Rectal smooth muscle tissue (tissue), 1 donor: ENCODE results near the gene GSDME.
"Not testable (repeated sequence)": the region's sequence is repeated elsewhere in the genome, so short reads cannot be mapped to it uniquely, and the experiment has no call there.

ENCODE experiments used
- H3K27ac ChIP-seq: one replicate; pipeline ENCODE4 v1.7.0; 2013; ENCODE audit warnings: low read depth, low read length, inconsistent platforms
- H3K27me3 ChIP-seq: one replicate; pipeline ENCODE4 v1.7.0; 2013; ENCODE audit warnings: low read length; ENCODE audit not compliant: control insufficient read depth, insufficient read depth
- H3K36me3 ChIP-seq: one replicate; pipeline ENCODE4 v1.7.0; 2013; ENCODE audit warnings: low read length; ENCODE audit not compliant: control insufficient read depth, insufficient read depth
- H3K4me1 ChIP-seq: one replicate; pipeline ENCODE4 v1.7.0; 2013; ENCODE audit warnings: low read length; ENCODE audit not compliant: control insufficient read depth, insufficient read depth
- H3K4me3 ChIP-seq: one replicate; pipeline ENCODE4 v1.7.0; 2013; ENCODE audit warnings: low read length
- H3K9ac ChIP-seq: one replicate; pipeline ENCODE4 v1.7.0; 2013; ENCODE audit warnings: low read length

The GSDME gene

GRCh38 chr7:24757353-24758275, at the start of gene GSDME:
Gene GSDME, minus strand, starts transcription at chr7:24757464. Its CDS starts 7,690 bp downstream, at chr7:24749774.
- Histone ChIP-seq H3K27me3 (peaks cover 4% of the 10 kb centered on the region), H3K27ac (peak within 1 kb of the TSS; percentile 78)

DNA sequence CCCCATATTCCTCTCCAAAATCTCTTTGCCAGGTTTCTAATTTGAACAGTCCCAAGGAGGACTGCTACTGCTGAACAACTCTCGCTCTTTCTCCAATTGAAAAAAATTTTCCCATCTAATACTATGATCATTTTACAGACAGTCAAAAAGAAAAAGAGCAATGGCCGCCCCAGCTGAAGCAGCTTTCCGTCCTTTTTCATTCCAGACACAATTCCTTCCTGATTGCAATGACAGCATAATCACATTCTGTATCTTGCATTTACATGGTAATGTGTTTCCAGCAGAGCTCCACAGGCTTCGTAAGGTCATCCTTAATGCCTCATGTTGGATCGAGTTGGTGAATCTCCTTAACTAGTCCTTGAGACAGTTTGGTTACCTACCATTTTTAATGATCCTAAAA, 45.0 kb upstream of the GSDME start:
- Histone ChIP-seq H3K36me3 (peaks cover 3% of the 10 kb centered on the region), H3K27ac (no peak overlapping the region), H3K4me3 (no peak overlapping the region), H3K4me1 (no peaks in the 10 kb centered on the region), H3K27me3 (no peaks in the 10 kb centered on the region), H3K9ac (no peak overlapping the region)

More at GRCh38 chr7:24757353-24758275, at the start of gene GSDME:
- peak within 1 kb of the TSS; percentile 73 for H3K4me3 ChIP-seq
- peaks cover 4% of the 10 kb centered on the region for H3K4me1 ChIP-seq
- no peaks in the 10 kb centered on the region for H3K36me3 ChIP-seq
- H3K9ac ChIP-seq, result peak within 1 kb of the TSS; percentile 17

- Histone ChIP-seq H3K4me3 (no peak overlapping the region), H3K27me3 (no peaks in the 10 kb centered on the region), H3K4me1 (no peaks in the 10 kb centered on the region), H3K9ac (no peak overlapping the region), H3K27ac (no peak overlapping the region), H3K36me3 (peaks cover 3% of the 10 kb centered on the region)
Measured at GRCh38 chr7:24801883-24802282, 44.6 kb upstream of the GSDME start.

- no peak overlapping the region for H3K9ac ChIP-seq
- H3K27me3 ChIP-seq, result no peaks in the 10 kb centered on the region
- no peak overlapping the region for H3K4me3 ChIP-seq
- no peaks in the 10 kb centered on the region for H3K4me1 ChIP-seq
- no peak overlapping the region for H3K27ac ChIP-seq
- peaks cover 3% of the 10 kb centered on the region for H3K36me3 ChIP-seq
Measured at GRCh38 chr7:24800667-24801066, 43.4 kb upstream of the GSDME start.

- no peaks in the 10 kb centered on the region for H3K4me1 ChIP-seq
- H3K9ac ChIP-seq, result no peak overlapping the region
- H3K27ac ChIP-seq, result no peak overlapping the region
- peaks cover 3% of the 10 kb centered on the region for H3K36me3 ChIP-seq
- H3K4me3 ChIP-seq, result no peak overlapping the region
- H3K27me3 ChIP-seq, result no peaks in the 10 kb centered on the region
Measured at GRCh38 chr7:24800073-24800472, 42.8 kb upstream of the GSDME start.

DNA sequence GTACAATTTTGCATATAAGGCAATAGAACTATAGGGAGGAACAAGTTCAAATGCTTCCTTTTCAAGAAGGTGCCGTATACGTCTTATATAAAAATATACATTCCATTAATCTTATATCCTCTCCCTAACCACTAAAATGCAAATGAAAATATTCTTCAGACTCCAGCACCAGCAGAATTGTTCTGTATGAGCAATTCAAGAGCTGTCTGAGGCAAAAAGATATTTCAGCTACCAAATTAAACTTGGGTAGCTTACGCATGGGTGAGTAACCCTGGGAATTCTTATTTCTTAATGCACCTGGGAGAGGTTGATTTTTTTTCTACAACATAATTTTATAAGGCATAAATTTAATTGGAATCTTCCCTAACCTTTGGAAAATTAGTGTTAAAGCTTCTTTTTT, 42.2 kb upstream of the GSDME start:
- peaks cover 3% of the 10 kb centered on the region for H3K36me3 ChIP-seq
- no peaks in the 10 kb centered on the region for H3K4me1 ChIP-seq
- H3K9ac ChIP-seq, result no peak overlapping the region
- H3K4me3 ChIP-seq, result no peak overlapping the region
- H3K27ac ChIP-seq, result no peak overlapping the region
- no peaks in the 10 kb centered on the region for H3K27me3 ChIP-seq

GRCh38 chr7:24798261-24798660, 41.0 kb upstream of the GSDME start:
- H3K4me1 ChIP-seq, result no peaks in the 10 kb centered on the region
- no peak overlapping the region for H3K27ac ChIP-seq
- no peaks in the 10 kb centered on the region for H3K36me3 ChIP-seq
- no peak overlapping the region for H3K9ac ChIP-seq
- no peaks in the 10 kb centered on the region for H3K27me3 ChIP-seq
- no peak overlapping the region for H3K4me3 ChIP-seq

DNA sequence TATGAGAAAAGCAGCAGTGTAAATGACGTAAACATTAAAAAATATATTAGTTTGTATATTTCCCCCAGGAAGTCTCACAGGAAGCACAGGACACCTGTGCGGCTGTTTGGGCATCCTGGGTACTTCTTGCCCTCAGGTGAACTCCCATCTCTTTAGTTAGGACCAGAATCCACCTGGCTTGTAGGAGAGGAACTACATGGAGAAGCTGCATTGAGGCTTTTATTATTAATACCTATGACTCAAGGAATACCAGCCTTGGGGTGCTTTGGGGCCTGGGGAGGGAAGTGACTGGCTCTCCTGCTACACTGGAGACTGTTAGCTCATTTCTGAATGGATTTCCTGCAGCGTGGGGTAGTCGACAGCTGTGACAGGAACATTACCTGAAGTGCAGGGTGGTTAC, 40.0 kb upstream of the GSDME start:
- Histone ChIP-seq H3K36me3 (no peaks in the 10 kb centered on the region), H3K27me3 (no peaks in the 10 kb centered on the region), H3K4me3 (no peak overlapping the region), H3K4me1 (no peaks in the 10 kb centered on the region), H3K9ac (no peak overlapping the region), H3K27ac (no peak overlapping the region)

DNA sequence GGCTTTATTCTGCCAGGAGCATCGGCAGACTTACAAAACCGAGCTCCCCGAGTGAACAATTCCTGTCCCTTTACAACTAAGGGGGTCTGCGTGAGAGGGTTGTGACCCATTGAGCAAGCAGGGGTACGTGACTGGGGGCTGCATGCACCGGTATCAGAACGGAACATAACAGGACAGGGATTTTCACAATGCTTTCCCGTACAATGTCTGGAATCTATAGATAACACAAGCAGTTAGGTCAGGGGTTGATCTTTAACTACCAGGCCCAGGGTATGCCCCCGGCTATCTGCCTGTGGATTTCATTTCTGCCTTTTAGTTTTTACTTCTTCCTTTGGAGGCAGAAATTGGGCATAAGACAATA, 38.1 kb upstream of the GSDME start:
- Histone ChIP-seq H3K4me1 (no peaks in the 10 kb centered on the region), H3K9ac (no peak overlapping the region), H3K36me3 (no peaks in the 10 kb centered on the region), H3K4me3 (no peak overlapping the region), H3K27me3 (no peaks in the 10 kb centered on the region), H3K27ac (no peak overlapping the region)

DNA sequence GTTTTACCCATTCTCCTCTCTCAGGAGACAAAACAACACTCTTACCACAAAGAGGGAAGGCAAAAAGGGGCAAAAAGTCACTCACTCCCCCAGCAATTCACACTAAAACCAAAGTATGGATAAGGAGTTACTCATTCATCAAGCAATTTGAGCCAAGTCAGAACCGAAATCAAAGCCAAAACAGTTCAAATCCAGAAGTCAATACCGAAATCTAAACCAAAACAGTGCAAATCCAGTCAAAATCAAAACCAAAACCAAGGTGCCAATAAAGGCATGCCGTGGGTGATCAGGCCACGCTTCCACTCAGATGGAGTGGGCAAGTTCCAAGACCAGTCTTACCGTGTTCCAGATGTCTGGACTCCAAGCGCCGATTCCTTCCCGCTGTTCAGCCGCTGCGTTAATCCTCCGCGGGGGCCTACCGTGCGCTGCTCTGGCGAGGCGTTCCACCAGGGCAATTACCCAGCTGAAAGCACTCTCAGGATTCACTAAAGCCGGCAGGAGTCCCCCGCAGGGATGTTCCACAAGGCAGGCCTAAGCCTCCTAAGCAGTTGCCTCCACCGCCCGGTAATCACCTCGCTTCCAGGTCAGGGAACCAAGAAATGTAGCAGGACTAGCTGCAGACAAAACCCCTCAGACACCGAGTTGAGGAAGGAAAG, 37.6 kb upstream of the GSDME start:
- not testable (repeated sequence) for H3K27ac ChIP-seq, H3K36me3 ChIP-seq, H3K9ac ChIP-seq, H3K27me3 ChIP-seq, H3K4me3 ChIP-seq, H3K4me1 ChIP-seq

DNA sequence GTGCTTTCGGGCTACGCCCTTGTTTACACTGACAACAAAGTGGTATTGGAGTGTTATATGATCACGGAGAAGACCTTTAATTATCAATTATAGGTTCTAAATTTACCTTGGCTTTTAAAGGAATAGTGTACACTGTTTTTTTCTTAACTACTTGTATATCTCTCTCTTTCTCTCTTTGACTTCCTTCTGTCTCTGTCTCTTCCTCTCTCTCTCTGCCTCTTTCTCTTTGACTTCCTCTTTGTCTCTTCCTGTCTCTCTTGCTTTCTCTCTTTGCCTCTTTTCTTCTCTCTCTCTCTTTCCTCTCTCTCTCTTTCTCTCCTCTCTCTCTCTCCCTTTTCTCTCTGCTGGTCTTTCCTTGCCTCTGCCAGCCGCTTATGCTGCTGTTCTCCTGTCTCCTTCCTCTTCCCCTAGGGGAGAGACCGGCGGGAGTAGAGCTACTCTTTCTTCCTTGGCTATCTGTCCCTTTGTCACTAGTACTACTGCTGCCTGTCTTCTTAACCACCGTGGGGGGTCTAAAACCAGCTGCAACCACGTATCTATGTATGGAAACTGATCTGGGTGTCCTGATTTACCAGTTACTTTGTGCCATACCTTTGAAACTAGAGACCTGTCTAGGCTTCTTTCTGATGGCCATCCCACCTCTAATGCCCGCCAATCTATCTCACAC, 36.9 kb upstream of the GSDME start:
- Histone ChIP-seq H3K27ac (no peak overlapping the region), H3K4me3 (no peak overlapping the region), H3K9ac (no peak overlapping the region), H3K27me3 (no peaks in the 10 kb centered on the region), H3K4me1 (no peaks in the 10 kb centered on the region), H3K36me3 (no peaks in the 10 kb centered on the region)

- Histone ChIP-seq H3K27ac (no peak overlapping the region), H3K4me1 (no peaks in the 10 kb centered on the region), H3K27me3 (no peaks in the 10 kb centered on the region), H3K9ac (no peak overlapping the region), H3K4me3 (no peak overlapping the region), H3K36me3 (no peaks in the 10 kb centered on the region)
Measured at GRCh38 chr7:24788961-24789576, 31.8 kb upstream of the GSDME start.
